AG04449 (cell line): ENCODE results near the gene NTMT1.
A peak's percentile ranks its signal among the peaks of the same experiment; 100 is the strongest.

Source experiments
- CTCF ChIA-PET: fragments of 350-600 bp; formaldehyde crosslinking; extraction: SDS; loops from one replicate; lab custom pipeline; 2021; ENCODE audit warnings: antibody characterized with exemption; lab: Yijun Ruan, JAX
- POLR2A ChIA-PET: fragments of 400-600, 350-600 bp; formaldehyde crosslinking; extraction: SDS; loops from one replicate; lab custom pipeline; 2020; ENCODE audit warnings: antibody characterized with exemption, inconsistent platforms; lab: Yijun Ruan, JAX
- DNase-seq: peaks from one replicate; pipeline ENCODE4 v3.0.0-alpha.2; 2010; ENCODE audit warnings: low read depth, low spot score
- H3K4me3 ChIP-seq: 2 replicates; pipeline ENCODE4 v1.5.1; 2011; ENCODE audit warnings: low read depth, mild to moderate bottlenecking, control low read depth, low read length
- CTCF ChIP-seq: IDR thresholded peaks from one replicate; pipeline ENCODE4 v1.5.1; 2011; ENCODE audit warnings: mild to moderate bottlenecking, moderate library complexity, low read length, control low read depth, inconsistent platforms; ENCODE audit not compliant: insufficient read depth; ENCODE audit errors: missing control alignments

The NTMT1 gene

GRCh38 chr9:129624947-129625346, 1.0 kb upstream of the NTMT1 start:
- DNase-seq: no peak
- no peak for TF ChIP-seq CTCF
- no peak overlapping the region for H3K4me3 ChIP-seq
- ChIA-PET CTCF (interaction anchor here (0.6 to 15.5 kb wide), 38 partner anchors 8 to 807 kb away, joined by 3 to 735 read pairs (median 4); partner anchors contain the start of genes ASB6 and ENDOG), POLR2A (interaction anchor here (0.7 to 0.9 kb wide), 2 partner anchors 447 to 500 kb away, joined by 3 read pairs; partner anchors contain the start of gene IER5L)

GRCh38 chr9:129626625-129627284, 792 bp downstream of the NTMT1 start:
- ChIA-PET CTCF (interaction anchor here (0.8 to 15.5 kb wide), 6 partner anchors 13 to 494 kb away, joined by 3 to 735 read pairs (median 60); partner anchors contain the start of gene ASB6), POLR2A (interaction anchor here (0.6 to 2.3 kb wide), 12 partner anchors 10 to 678 kb away, joined by 3 to 15 read pairs (median 4); partner anchors contain the start of gene IER5L)
- TF ChIP-seq CTCF: no peak
- peak overlapping the region; percentile 66 for H3K4me3 ChIP-seq
- DNase-seq: peak; percentile 84

- no peak for TF ChIP-seq CTCF
- peak overlapping the region; percentile 66 for H3K4me3 ChIP-seq
- DNase-seq: no peak
- POLR2A ChIA-PET: interaction anchor here (0.8 to 2.3 kb wide), 7 partner anchors 12 to 488 kb away, joined by 3 to 15 read pairs (median 5); partner anchors contain the start of gene IER5L
- CTCF ChIA-PET: interaction anchor here (0.8 to 15.5 kb wide), 5 partner anchors 12 to 495 kb away, joined by 3 to 735 read pairs (median 5); partner anchors contain the start of gene ASB6
Measured at GRCh38 chr9:129627556-129628440, 1.8 kb downstream of the NTMT1 start.

- peak overlapping the region; percentile 13; the same call in 1 of the 2 replicates for H3K4me3 ChIP-seq
- CTCF ChIA-PET: interaction anchor here (0.9 to 15.5 kb wide), 3 partner anchors 11 to 611 kb away, joined by 3 to 735 read pairs (median 133); partner anchors contain the start of gene ASB6
- TF ChIP-seq CTCF: no peak
- POLR2A ChIA-PET: interaction anchor here (1.0 kb wide), 1 partner anchor 8 kb away, joined by 4 read pairs; no protein-coding TSS in a partner anchor
- no peak for DNase-seq
Measured at GRCh38 chr9:129628709-129629108, 2.7 kb downstream of the NTMT1 start.

GRCh38 chr9:129629251-129629820, 3.4 kb downstream of the NTMT1 start:
- POLR2A ChIA-PET: interaction anchor here (1.0 kb wide), 1 partner anchor 8 kb away, joined by 4 read pairs; no protein-coding TSS in a partner anchor
- no peak for DNase-seq
- CTCF ChIA-PET: interaction anchor here (0.9 to 15.5 kb wide), 5 partner anchors 9 to 612 kb away, joined by 3 to 735 read pairs (median 4); partner anchors contain the start of genes ASB6 and C9orf50
- H3K4me3 ChIP-seq: peak overlapping the region; percentile 6; the same call in 1 of the 2 replicates
- no peak for TF ChIP-seq CTCF
